ENCODE results near the gene KRT7.

GRCh38 chr12:52209321-52209720 is 23.7 kb upstream of the KRT7 start:
- TF ChIP-seq CTCF (IDR thresholded peaks at IDR 0.05; ENCODE audit: low read depth, low read length, poor library complexity, severe bottlenecking) (no peak), EZH2phosphoT487 (IDR thresholded peaks at IDR 0.05; ENCODE audit: borderline replicate concordance, low read length) (no peak)
